ENCODE data around the gene SERPINB3.

GRCh38 chr18:63681449-63682340 lies 20.0 kb upstream of the SERPINB3 start:
- TF ChIP-seq CTCF (IDR thresholded peaks at IDR 0.05) (no peak), EP300 (IDR thresholded peaks at IDR 0.05) (no peak), POLR2A (IDR thresholded peaks at IDR 0.05; ENCODE audit: low read depth) (no peak), POLR2AphosphoS5 (IDR thresholded peaks at IDR 0.05) (no peak)
